GM21723 (cell line): ENCODE data around the gene CD82.

Experiments used
- ATAC-seq: cut with Tn5 transposase; IDR thresholded peaks from one replicate; pipeline ENCODE4 v1.9.1; 2021; ENCODE audit warnings: mild to moderate bottlenecking, moderate library complexity; ENCODE audit not compliant: unreplicated experiment

Gene CD82

DNA sequence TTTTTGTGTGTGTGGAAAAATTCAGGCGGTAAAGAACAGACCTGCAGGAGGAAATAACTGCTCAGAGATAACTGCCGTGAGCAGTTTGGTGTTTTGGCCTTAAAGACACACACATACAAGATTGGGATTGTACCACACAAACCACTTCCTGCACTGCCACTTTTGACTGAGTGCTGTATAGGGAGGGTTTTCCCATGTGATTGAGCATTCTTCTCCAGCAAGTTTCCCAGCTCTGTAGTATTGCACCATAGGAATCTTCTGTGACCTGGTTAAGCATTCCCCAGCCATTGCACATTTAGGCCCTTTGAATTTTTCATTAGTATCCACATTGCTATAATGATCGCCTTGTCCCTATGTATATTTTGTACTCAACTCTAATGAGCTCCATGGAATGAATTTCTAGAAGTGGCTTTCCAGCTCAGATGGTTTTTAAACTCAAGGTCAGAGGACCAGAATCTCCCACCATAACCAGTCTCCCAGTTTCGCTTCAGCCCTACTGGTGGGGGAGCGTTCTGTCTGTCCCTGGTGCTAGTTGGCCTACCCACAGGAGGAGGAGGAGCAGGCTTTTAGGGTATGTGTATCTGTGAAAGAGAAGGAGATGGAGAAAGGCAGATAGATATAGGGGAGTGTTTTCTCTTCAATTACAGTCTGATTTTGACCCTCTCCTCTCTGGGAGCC, 9.3 kb downstream of the CD82 start:
- ATAC-seq: peak; percentile 42

DNA sequence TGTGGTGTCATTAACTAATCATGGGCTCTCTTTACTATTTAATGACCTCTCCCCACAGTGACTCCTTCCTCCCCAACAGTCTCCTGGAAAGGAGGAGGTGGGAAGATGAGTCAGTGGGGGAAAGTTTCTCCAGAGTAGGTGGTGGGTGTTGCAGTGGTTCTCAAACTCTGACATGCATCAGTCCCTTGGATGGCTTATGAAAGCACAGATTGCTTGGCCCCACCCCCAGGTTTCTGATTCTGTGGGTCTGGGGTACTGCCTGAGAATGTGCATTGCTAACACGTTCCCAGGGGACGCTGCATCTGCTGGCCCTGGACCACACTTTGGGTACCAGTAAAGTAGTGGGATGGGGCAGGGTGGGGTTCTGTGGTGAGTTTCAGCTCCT, 9.8 kb downstream of the CD82 start:
- peak; percentile 21 for ATAC-seq

DNA sequence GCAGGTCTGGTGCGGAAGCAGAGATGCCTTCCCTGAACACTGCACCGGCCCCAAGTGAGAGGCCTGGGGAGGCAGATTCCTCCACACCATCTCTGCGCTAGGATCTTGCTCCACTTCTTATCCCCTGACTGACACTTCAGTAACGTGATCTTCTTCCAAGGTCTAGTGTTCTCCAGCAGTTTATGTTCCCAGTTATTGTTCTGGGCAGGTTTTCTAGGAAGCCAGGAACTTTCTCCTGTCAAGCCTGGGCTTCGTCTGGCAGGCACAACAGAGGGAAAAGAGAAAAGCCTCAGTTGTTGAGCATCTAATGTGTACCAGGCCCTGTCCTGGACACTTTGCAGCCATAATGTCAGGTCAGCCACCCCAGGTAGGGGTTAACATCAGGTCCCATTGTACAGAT, 10.5 kb downstream of the CD82 start:
- no peak for ATAC-seq

DNA sequence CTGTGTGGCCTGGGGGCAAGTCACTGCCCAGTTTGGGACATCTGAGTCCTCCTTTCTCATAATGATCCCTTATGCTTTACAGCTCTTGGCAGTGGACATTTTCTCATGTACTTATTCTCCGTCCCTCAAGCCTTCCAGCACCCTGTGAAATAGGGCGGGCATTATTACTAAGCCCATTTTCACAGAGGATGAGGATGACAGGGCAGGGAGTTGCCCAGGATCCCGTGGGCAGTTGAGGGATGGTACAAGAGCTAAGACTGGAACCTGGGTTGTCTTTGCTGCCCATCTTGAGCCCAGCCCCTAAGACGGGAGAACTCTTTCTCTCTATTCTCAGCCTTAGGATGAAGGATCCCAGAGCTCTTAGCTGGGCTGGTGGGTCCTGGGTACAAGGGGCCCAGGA, 11.2 kb downstream of the CD82 start:
- ATAC-seq: no peak

DNA sequence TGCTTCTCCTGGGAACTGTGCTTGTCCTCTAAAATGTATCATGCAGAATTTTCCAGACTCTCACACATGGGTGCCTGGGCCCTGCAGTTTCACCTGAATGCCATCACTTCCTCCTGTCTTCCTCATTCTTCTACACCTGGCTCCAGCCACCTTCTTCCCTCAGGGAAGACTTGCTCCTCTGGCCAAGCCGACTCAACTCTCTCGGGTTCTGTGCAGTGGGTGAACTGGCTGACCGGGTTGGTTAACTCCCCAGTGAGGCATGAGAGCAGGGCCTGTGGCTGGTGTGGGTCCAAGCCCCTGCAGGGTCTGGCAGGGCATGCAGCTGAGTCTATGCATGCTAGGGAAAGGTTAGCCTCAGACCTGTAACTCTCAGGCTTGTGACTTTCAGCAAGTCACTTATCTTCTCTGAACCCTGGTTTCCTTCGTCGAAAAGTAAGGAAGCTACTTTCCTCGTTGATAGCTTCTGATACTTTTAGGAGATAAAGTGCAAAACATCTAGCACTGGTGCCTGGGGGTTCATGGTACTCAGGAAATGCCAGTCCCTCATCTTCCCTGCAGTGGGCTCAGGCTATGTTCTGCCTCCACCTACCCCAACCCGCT, 11.9 kb downstream of the CD82 start:
- no peak for ATAC-seq

DNA sequence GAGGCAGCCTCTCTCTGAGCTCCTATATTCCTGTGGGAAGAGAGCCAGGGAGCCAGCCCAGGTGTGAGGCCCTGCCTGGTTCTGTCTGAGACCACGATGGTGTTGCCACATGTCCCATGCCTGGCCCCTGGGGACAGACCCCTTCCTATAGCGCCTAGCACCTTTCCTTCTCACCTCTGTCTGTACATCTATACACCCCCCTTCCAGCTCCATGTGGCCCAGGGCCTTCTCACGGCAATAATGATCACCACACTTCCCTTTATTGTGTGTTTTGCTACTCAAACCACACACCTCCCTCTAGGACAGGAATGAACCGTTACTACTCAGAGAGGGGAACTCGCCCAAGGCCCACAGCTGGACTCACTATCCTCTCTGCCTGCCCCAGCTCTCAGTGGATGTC, 12.8 kb downstream of the CD82 start:
- ATAC-seq: peak; percentile 43

DNA sequence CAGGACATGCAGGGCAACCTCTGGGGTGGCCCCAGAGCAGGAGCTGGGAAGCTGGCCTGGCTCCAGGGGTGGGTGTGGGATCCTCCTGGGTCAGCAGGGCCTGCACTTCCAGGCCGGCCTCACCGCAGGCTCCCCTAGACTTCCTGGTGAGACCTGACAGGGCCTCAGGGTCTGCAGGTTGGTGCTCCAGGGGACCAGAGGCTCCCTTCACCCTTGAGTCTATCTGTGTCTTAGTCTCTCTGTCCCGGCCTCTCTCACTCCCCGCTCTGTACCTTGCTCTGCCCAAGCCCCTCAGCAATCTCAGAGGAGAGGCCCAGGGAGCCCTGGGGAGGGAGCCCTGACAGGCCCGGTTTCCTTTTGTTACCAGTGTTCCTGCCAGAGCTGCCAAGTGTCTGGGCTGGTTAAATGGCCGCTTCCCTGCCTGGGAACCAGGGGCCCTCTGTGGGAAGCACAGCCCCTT, 13.9 kb downstream of the CD82 start:
- no peak for ATAC-seq

DNA sequence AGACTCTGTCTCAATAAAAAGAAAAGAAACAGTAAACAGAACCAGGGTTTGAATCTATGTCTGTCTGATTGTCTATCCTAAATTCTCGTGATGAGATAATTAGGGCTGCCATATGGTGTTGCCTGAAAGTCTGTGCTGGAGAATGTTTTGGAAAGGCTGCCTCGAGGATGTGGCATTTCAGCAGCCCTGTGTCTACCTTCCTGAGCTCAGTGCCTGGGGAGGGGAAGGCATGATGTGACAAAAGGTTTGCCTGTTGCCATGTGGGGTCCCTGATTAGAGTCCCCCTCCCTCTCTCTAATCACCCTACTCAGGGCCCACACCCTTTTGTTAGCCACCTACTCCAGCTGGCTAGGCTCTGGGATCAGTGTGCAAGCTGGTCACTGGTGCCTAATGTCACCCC, 15.2 kb downstream of the CD82 start:
- ATAC-seq: no peak

DNA sequence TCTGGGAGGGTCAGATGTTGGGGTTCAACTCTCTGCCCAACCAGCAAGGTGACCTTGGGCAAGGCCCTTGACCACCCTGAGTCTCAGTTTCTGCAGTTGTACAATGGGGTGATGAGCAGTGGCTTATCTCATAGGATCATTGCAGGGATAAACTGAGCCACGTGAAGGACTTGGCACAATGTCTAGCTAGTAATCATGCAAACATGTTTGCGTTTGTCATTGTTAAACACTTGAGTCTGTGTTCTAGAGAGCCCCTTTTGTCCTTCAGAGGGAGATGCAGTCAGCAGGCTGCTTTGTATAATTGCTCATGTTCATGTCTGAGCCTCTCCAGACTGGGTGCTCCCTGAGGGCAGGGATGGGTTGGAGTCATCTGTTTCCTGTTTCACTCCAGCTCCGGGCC, 15.8 kb downstream of the CD82 start:
- ATAC-seq: no peak

DNA sequence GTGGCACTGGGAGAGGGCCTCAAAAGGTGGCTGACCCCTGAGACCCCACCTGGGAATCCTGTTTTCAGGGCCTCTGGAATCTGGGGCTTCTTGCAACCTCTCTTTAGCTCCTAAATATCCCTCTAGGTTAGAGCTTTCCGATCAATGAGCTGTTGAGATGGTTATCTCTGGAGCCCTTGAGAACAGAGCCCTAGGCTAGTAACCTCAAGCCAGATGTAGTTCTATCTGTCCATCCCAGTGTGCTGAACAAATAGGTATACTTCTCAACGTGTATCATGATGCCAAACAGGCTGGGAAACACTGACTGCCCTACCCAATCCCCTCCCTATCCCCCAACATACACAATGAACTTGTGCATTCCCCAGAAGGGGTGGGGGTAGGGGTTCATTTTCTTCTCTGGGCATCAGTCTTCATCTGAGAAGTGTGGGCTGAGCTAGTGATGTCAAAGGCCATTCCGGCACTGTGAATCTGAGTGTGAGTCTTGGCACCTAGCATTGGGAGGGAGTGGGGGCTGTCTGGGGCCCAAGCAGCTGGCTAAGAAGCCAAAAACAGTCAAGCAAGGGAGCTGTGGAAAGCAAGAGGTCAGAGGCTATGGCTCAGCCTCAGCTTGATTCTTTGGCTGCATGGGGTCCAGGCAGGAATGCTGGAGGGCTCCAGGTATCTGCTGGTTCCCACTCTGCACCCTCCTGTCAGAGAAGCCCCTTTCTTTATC, 17.3 kb downstream of the CD82 start:
- ATAC-seq: no peak

DNA sequence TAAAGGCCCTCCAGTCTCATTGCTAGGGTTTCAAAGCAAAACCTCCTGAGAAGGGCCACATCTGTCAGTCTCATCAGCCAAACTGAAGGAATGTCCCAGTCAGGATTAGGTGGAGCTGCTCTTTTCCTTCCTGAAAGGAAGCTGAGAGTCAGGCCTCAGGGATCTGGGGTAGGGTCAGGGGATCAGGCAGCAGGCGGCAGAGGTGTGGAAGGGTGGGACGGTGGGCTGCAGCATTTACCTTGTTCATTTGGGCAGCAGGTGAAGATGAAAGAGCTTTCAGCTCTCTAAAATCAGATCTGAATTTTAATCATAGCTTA, 17.8 kb downstream of the CD82 start:
- ATAC-seq: no peak

DNA sequence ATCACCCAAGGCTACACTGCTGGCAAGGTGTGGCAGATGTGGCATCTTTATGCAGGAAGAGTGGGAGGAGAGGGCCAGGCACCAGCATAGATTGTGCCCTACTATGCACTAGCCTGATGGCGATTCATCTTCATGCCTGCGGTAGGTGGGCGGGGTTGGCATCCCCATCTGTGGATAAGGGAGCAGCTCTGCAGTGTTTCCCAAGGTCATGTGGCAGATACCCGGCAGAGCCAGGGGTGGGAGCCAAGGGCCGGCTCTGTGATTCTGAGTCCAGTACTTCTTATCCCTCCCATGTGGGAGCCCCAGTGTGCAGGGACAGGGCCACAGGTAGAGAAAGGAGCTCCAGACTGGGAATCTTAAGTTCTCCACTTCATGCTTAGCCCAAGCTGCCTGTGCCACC, 20.0 kb downstream of the CD82 start:
- ATAC-seq: no peak

DNA sequence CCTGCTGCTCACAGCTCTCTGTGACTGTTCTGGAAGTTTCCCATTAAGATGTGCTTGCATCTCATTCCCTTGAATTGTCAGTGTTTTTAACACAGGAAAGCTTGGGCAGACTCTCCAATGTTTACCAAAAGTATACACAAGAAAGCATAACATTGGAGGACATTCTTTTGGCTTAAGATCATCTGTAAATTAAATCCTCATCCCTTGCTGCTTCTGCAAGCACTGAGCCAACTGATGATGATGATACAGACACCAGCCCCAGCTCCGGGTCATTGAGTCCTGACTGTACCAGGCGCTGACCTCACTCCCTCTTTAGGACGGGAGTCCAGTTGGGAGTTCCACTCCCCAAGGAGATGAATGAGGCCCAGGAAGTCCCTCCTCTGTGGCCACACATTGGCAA, 23.8 kb downstream of the CD82 start:
- ATAC-seq: no peak

DNA sequence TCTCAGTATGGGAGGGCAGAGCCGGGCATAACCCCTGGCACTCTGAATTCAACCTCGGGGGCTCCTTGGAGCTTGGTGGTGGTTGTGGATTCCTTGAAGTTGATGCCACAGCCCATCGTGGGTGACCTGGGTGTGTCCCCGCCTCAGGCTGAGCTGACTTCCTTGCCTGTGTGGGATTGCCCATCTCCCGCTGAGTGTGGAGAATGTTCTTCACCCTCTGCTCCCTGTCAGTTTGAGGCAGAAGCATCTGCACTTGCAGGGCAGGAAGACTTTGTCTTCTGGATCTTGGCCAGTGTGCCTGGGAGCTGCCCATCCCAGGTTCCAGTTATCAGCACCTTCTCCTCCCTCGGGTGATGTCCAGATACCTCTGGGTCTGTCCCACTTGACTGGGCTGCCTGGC, 25.3 kb downstream of the CD82 start:
- no peak for ATAC-seq

DNA sequence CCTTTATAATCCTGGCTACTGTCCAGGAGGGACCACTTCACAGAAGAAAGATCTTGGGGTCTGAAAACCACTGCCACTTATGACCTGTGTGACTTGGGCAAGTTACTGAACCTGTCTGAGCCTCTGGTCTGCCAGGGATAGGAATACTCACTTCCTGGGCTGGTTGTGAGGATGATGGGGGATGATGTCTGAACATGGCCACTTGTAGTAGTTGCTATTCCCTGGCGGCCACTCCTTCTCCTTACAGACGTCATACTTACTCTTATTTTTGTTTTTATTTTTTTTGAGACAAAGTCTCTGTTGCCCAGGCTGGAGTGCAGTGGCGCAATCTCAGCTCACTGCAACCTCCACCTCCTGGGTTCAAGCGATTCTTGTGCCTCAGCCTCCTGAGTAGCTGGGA, 26.1 kb downstream of the CD82 start:
- ATAC-seq: no peak

DNA sequence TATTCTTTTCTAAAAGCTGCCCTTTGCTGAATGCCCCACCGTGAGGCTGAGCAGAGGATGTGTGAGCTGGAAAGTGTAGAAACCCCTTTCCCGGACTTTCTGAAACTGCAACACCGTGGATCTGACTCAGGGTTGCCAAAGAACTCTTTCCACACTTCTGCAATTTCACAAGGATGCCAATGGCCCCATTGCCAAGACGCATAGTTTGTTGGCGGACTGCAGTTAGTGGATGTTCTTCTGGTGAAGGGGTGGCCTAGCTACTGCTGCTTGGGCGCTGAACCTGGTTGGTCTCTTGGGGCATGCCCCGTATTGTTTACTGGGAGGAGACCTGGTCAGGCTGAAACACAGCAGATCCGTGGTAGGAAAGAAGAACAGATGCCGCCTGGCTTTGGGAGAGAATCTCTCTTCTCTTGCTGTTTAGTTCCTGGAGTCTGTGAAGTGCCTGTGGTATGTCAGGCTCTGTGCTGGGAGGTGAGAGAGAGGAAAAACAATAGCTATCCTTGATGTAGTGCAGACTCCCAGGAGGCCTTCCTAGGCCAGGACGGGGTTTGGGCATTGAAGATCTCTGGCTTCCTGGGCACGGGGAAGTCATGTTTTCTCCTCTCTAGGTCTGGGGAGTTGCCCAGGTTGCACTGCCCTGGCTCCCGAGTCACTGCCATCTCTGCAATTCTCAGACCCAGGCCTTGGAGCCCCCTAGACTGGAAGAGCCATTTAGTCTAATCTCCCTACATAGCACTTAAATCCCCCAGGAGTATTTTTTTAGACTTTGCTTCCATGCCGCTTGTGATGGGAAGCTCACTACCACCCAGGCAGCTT, 26.9 kb downstream of the CD82 start:
- no peak for ATAC-seq

DNA sequence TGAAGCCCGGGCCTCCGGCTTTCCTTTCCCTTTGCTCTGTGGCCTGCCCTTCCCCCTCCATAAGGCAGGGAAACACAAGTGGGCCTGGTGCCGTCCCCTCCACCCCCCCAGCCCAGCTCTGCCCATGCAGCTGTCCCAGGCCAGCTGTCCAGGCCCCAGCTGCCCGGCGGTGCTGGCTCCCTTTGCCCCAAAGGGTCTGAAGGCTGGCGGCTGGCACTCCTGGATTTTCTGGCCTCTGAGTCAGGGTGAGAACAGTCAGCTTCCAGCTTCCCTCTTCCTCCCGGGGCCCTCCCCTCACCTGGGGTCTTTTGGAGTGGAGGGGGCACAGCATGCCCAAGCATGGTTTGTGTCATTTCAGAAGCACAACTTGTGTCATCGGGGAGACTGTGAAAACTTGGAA, 27.8 kb downstream of the CD82 start:
- ATAC-seq: no peak

DNA sequence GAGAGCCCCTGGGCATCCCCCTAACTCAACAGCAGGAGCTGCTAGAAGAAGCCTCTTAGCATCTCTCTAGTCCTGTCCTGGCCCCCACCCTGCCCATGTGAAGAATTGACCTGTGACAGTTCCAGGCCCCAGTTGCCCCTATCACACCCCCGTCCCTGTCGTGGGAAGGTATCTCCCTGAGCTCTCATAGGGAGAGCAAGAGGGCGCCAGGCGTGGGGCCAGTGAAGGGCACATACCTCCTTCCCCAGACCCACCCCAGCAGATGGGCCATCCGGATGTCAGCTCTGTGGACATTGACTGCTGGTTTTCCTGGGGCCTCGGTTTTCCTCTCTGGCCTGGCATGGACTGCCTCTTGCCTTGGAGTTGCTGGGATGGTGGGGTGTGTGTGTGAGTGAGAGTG, 29.5 kb downstream of the CD82 start:
- ATAC-seq: no peak

DNA sequence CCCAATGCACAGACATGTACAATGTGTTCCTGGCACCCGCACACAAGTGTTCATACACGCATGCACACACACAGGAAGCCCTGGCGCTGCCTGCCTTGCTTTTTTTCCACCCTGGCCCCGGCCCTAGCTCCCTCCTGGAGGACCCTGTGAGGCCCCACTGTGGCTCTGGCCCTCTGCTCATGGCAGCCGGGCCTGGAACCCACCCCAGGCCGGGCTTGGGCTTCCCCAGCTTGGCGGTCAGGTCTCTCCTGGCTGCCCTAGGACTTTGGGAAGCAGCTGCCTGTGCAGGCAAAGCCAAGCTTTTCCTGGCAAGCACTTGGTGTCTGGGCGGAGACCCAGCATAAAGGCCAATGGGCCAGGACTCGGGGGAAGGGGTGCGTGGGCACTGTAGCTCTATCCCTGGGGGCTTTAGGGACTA, 30.5 kb downstream of the CD82 start:
- ATAC-seq: no peak

DNA sequence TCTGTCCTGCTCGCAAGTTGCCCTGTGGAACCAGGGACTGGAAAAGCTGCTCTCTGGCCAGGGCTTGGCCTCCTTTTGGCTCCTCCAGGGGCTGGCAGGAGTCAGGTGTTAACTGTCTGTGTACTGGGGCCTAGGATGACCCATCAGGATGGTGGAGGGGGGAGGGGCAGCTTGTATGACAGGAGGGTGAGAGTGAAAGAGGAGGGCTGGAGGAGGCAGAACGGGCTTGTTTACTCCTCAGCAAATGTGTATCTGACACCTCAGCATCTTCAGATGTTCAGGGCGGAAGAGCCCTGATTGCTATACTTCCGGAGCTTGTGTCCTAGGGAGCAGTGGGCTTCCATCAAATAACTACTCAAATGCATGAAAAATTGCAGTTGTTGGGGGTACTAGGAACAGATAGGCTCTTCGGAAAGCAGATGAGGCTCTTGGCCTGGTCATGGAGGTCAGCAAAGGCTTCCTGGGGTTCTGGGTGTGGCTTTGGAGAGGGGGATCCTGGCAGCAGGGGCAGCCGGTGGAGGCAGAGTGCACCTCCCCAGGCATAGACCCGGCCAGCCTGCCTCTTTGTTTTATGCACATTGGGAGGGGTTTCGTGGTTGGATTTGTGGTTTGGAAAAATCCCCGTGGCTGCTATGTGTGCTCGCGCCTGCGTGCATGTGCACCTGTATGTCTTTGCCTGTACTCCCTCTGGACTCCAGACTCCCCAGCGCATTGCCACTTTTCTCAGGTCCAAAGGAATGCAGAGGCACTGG, 31.2 kb downstream of the CD82 start:
- peak; percentile 49 for ATAC-seq
